Nephron progenitor cell (in vitro differentiated cells): ENCODE results near the gene GPR62.
A peak's percentile ranks its signal among the peaks of the same experiment; 100 is the strongest.

ENCODE experiments used
- DNase-seq: peaks from one replicate; pipeline ENCODE4 v3.0.0; 2021
- H3K27ac Mint-ChIP-seq: 2 replicates; pipeline ENCODE4 v1.8.0; 2021; ENCODE audit warnings: mild to moderate bottlenecking, moderate library complexity, mixed read lengths
- H3K27me3 Mint-ChIP-seq: 2 replicates; pipeline ENCODE4 v1.8.0; 2021; ENCODE audit warnings: mild to moderate bottlenecking, low read depth, mixed read lengths; ENCODE audit not compliant: poor library complexity
- H3K36me3 Mint-ChIP-seq: 2 replicates; pipeline ENCODE4 v1.8.0; 2021; ENCODE audit warnings: low read depth, mixed read lengths
- H3K4me1 Mint-ChIP-seq: 2 replicates; pipeline ENCODE4 v1.8.0; 2021; ENCODE audit warnings: mixed read lengths
- H3K4me3 Mint-ChIP-seq: 2 replicates; pipeline ENCODE4 v1.8.0; 2021; ENCODE audit warnings: mild to moderate bottlenecking, moderate library complexity, mixed read lengths
- H3K9me3 Mint-ChIP-seq: 2 replicates; pipeline ENCODE4 v1.8.0; 2021; ENCODE audit warnings: mild to moderate bottlenecking, moderate library complexity, mixed read lengths
- TF ChIP-seq, protein P1 (sequence below): fragments of 200-600 bp; sonication (generic); IDR thresholded peaks from 2 replicates; pipeline ENCODE4 v1.5.0; 2021; ENCODE audit warnings: antibody characterized with exemption

GPR62 gene

DNA sequence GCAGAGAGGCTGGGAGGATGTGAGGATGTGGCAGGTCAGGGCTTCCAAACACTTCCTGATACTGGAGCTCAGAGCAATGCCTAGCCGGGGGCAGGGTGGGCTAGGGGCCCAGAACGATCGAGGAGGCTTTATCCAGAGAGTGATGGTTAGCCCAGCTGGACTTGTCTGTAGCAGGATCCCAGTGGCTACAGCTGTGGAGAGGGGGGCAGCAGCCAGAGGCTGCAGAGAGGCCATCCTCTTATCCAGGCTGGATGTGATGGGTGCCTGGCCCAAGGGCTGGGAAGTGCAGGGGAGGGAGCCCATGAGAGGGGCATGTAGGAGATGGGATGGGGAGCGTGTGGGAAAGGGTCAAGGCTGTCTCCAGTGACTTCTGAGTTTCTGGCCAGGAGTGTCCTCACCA is 8.4 kb upstream of the GPR62 start:
- H3K9me3 Mint-ChIP-seq: no peaks in the 10 kb centered on the region
- H3K4me3 Mint-ChIP-seq: no peak overlapping the region
- TF ChIP-seq, protein P1, sequence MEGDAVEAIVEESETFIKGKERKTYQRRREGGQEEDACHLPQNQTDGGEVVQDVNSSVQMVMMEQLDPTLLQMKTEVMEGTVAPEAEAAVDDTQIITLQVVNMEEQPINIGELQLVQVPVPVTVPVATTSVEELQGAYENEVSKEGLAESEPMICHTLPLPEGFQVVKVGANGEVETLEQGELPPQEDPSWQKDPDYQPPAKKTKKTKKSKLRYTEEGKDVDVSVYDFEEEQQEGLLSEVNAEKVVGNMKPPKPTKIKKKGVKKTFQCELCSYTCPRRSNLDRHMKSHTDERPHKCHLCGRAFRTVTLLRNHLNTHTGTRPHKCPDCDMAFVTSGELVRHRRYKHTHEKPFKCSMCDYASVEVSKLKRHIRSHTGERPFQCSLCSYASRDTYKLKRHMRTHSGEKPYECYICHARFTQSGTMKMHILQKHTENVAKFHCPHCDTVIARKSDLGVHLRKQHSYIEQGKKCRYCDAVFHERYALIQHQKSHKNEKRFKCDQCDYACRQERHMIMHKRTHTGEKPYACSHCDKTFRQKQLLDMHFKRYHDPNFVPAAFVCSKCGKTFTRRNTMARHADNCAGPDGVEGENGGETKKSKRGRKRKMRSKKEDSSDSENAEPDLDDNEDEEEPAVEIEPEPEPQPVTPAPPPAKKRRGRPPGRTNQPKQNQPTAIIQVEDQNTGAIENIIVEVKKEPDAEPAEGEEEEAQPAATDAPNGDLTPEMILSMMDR: no peak
- DNase-seq: no peak
- H3K27me3 Mint-ChIP-seq: peaks cover 3% of the 10 kb centered on the region
- H3K36me3 Mint-ChIP-seq: no peaks in the 10 kb centered on the region
- peaks cover 33% of the 10 kb centered on the region for H3K4me1 Mint-ChIP-seq
- peak overlapping the region; percentile 31 for H3K27ac Mint-ChIP-seq

DNA sequence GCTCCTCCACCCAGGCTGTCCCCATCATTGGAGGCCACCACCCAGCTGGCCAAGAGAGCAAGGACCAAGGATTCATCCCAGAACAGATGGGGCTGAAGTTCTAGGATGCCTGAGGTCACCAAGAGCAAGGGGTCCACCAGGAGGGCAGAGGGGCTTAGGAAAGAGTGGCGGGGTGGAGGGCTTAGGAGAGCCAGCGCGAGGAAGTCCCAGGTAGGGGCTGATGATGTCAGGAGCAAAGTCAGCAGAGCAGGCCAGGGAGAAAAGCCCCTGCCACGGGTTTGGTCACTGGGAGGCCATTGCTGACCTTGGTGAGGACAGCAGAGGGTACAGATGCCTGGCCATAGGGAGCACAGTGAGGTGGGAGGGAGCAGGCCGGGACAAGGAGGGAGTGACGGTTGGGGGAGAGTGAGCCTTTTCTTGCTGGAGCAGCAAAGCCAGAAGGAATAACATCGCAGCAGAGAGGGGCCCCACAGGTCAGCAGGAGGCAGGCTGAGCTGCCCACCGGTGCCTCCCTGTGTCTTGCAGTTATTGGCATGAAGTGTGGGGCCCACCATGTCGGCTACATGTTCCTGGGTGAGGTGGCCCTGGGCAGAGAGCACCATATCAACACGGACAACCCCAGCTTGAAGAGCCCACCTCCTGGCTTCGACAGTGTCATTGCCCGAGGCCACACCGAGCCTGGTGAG is 7.8 kb upstream of the GPR62 start:
- H3K27me3 Mint-ChIP-seq: peaks cover 3% of the 10 kb centered on the region
- peaks cover 35% of the 10 kb centered on the region for H3K4me1 Mint-ChIP-seq
- TF ChIP-seq, protein P1: no peak
- no peaks in the 10 kb centered on the region for H3K9me3 Mint-ChIP-seq
- no peak overlapping the region for H3K4me3 Mint-ChIP-seq
- no peaks in the 10 kb centered on the region for H3K36me3 Mint-ChIP-seq
- no peak for DNase-seq
- H3K27ac Mint-ChIP-seq: peak overlapping the region; percentile 31

DNA sequence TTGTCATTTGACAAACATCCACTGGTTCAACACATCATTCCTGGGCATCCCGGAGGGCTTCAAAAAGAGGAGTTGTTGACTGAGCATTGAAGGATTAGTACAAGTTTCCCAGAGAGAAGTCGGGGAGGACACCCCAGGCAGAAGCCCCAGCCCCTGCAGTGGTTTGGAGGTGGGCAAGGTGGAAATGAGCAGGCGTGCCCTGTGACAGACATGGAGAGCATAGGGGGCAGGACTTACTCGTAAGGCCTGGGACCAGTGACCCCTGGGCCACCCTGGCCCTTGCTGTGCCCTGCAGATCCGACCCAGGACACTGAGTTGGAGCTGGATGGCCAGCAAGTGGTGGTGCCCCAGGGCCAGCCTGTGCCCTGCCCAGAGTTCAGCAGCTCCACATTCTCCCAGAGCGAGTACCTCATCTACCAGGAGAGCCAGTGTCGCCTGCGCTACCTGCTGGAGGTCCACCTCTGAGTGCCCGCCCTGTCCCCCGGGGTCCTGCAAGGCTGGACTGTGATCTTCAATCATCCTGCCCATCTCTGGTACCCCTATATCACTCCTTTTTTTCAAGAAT is 7.1 kb upstream of the GPR62 start:
- DNase-seq: no peak
- Mint-ChIP-seq H3K27me3 (peaks cover 3% of the 10 kb centered on the region), H3K9me3 (no peaks in the 10 kb centered on the region), H3K27ac (no peak overlapping the region), H3K36me3 (no peaks in the 10 kb centered on the region), H3K4me1 (peaks cover 31% of the 10 kb centered on the region), H3K4me3 (no peak overlapping the region)
- TF ChIP-seq, protein P1: no peak

DNA sequence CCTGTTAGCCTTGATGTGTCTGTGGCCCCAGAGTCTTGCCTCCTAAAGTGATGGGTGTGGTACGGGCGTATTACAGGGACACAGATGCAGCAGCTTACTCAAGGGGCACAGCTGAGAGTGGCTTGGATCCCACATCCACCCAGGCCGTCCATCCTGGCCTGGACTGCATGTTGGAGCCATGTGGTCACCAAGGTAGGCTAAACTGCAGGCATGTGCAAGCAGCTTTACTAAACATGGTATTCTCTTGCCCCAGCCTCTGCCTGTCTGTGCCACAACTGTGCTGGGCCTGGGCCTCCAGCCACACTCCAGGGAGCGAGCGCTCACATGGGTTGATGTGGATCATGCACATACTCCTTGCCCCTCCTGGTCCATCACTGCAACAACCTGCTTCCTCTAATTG is 6.1 kb upstream of the GPR62 start:
- Mint-ChIP-seq H3K36me3 (no peaks in the 10 kb centered on the region), H3K4me3 (no peak overlapping the region), H3K27me3 (peaks cover 4% of the 10 kb centered on the region), H3K4me1 (peaks cover 34% of the 10 kb centered on the region), H3K27ac (no peak overlapping the region), H3K9me3 (no peaks in the 10 kb centered on the region)
- TF ChIP-seq, protein P1: no peak
- no peak for DNase-seq

DNA sequence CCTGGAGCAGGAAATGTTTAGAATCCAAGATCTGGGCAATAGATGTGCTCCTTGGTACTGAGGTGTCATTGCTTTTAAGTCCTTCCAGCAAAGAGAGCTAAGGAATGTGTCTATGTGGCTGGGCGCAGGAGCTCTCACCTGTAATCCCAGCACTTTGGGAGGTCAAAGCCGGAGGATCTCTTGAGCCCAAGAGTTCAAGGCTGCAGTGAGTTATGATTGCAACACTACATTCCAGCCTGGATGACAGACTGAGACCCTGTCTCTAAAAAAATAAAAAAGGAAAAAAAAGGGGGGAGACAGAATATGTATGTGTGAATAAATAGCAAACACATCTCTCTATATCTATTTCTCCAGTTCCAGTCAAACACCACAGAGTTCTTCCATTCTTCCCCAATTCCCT is 4.3 kb upstream of the GPR62 start:
- no peaks in the 10 kb centered on the region for H3K9me3 Mint-ChIP-seq
- peaks cover 8% of the 10 kb centered on the region for H3K27me3 Mint-ChIP-seq
- TF ChIP-seq, protein P1: no peak
- H3K36me3 Mint-ChIP-seq: no peaks in the 10 kb centered on the region
- no peak for DNase-seq
- H3K4me1 Mint-ChIP-seq: peaks cover 33% of the 10 kb centered on the region
- no peak overlapping the region for H3K27ac Mint-ChIP-seq
- H3K4me3 Mint-ChIP-seq: no peak overlapping the region

DNA sequence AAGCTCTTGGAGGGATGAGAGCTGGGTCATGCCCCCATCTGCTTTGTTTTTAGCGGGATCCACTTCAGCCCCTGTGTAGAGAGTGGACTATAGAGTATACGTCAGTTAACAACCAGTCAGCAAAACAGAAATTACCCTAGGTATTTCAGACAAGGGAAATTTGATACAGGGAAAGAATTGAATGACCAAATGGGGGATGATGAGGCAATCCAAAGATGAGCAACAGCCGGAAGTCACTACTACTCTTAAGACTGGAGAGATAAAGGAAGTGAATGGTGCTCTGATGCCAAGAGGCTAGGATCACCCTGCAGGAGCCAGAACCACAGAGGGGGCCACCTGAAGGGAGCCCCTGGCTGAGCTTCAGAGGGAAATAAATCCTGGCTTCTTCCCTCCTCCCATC is 1.7 kb upstream of the GPR62 start:
- H3K36me3 Mint-ChIP-seq: peaks cover 5% of the 10 kb centered on the region
- TF ChIP-seq, protein P1: no peak
- H3K4me3 Mint-ChIP-seq: peak overlapping the region; percentile 15
- H3K27ac Mint-ChIP-seq: no peak overlapping the region
- no peak for DNase-seq
- peaks cover 8% of the 10 kb centered on the region for H3K27me3 Mint-ChIP-seq
- no peaks in the 10 kb centered on the region for H3K9me3 Mint-ChIP-seq
- peaks cover 24% of the 10 kb centered on the region for H3K4me1 Mint-ChIP-seq
